HL-60 (cell line): ENCODE results near the gene LYRM9.

Experiments
- DNase-seq, 2 experiments: peaks; one replicate each; pipeline ENCODE4 v3.0.0-alpha.2; 2010 to 2020; ENCODE audit warnings: low read depth in 1 of 2, low spot score in 1 of 2
- H3K27ac ChIP-seq: fragments of 250-450 bp; sonication (Bioruptor Pico); replicated peaks from 2 replicates; pipeline ENCODE4 v1.5.1; 2020; ENCODE audit warnings: mild to moderate bottlenecking, moderate library complexity
- H3K27me3 ChIP-seq: fragments of 250-450 bp; sonication (Bioruptor Pico); 2 replicates; pipeline ENCODE4 v1.5.1; 2021; ENCODE audit warnings: mild to moderate bottlenecking, moderate library complexity; ENCODE audit not compliant: insufficient read depth, poor library complexity, severe bottlenecking
- H3K4me3 ChIP-seq: replicated peaks from 2 replicates; pipeline ENCODE4 v1.5.1; 2011; ENCODE audit warnings: mild to moderate bottlenecking, control low read depth, low read length; ENCODE audit not compliant: insufficient read depth
- GABPA ChIP-seq: IDR thresholded peaks from 2 replicates; pipeline ENCODE4 v1.6.1; 2012; ENCODE audit warnings: low read depth
- POLR2AphosphoS5 ChIP-seq: IDR thresholded peaks from 2 replicates; pipeline ENCODE4 v1.6.1; 2012; ENCODE audit warnings: low read depth
- REST ChIP-seq: IDR thresholded peaks from 2 replicates; pipeline ENCODE4 v1.6.1; 2012; ENCODE audit warnings: low read depth; ENCODE audit not compliant: insufficient replicate concordance
- SPI1 ChIP-seq: IDR thresholded peaks from 2 replicates; pipeline ENCODE4 v1.6.1; 2012; ENCODE audit warnings: low read depth, mild to moderate bottlenecking, borderline replicate concordance
- long read RNA-seq: library from polyadenylated mRNA; unstranded; transcript quantifications from one replicate; pipeline ENCODE4 v2.0.0, GENCODE V29; 2020
- TF ChIP-seq, protein P1 (sequence below): IDR thresholded peaks from one replicate; pipeline ENCODE4 v1.5.1; 2011; ENCODE audit warnings: low read length, control low read depth, inconsistent platforms; ENCODE audit not compliant: insufficient read depth

Gene LYRM9
- long read RNA-seq, transcript LYRM9-201 (4 exons, 501 nt) = major isoform, 11 of 24 reads
- long read RNA-seq, partial matches to known transcripts = 8 of 24 reads
- long read RNA-seq, other reads (novel, unspliced or antisense) = 4 of 24 reads

DNA sequence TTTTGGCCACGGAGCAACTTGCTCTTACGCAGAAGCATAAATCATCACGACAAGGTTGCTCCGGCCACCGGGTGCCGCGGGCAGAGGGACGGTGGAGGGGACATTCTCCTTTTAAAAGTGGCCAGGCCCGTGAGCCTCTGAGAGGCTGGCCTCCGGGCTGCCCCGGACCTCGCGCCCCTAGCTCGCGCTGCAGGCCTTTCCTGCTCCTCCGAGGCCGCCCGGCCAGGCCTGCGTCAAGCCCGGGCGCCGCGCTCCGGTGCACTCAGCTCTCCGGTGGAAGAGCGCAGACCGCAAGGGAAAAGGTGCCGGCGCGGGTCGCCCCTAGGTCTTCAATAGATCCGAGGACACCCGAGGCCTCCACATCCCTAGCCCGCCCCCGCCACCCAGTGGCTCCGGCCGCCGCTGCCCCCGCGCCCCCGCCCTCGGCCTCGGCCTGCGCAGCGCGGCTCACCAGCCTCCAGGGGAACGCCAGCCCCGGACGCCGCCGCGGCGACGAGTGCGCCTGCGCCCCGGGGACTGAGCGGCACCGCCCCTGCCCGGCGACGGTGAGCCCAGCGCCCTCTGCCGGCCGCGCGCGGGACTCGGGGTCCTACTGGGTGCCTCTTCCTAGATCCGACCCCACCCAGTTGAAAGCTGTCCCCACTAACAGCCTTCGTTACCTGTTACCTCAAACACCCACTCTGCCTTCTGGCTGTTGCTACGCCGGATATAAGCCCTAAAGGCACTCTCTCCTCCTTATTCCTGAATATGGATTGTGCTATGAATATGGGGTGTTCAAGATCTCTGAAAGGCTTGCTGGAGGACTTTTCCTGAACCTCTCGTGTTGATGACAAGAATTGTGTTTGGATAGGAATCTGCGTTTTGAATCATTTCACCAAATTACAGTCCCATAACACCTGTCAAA lies at the start of gene LYRM9:
Gene LYRM9, minus strand, starts transcription at position 500 of the 904 bp plus-strand sequence. CDS start 10,671 bp downstream, outside the sequence.
- Histone ChIP-seq H3K4me3 (peak within 1 kb of the TSS; percentile 57), H3K27ac (peak within 1 kb of the TSS; percentile 65), H3K27me3 (no peaks in the 10 kb centered on the region)
- TF ChIP-seq, protein P1, sequence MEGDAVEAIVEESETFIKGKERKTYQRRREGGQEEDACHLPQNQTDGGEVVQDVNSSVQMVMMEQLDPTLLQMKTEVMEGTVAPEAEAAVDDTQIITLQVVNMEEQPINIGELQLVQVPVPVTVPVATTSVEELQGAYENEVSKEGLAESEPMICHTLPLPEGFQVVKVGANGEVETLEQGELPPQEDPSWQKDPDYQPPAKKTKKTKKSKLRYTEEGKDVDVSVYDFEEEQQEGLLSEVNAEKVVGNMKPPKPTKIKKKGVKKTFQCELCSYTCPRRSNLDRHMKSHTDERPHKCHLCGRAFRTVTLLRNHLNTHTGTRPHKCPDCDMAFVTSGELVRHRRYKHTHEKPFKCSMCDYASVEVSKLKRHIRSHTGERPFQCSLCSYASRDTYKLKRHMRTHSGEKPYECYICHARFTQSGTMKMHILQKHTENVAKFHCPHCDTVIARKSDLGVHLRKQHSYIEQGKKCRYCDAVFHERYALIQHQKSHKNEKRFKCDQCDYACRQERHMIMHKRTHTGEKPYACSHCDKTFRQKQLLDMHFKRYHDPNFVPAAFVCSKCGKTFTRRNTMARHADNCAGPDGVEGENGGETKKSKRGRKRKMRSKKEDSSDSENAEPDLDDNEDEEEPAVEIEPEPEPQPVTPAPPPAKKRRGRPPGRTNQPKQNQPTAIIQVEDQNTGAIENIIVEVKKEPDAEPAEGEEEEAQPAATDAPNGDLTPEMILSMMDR = peak; percentile 59
- peak; percentile 68; the same call in 1 of the 2 replicates for TF ChIP-seq POLR2AphosphoS5
- no peak for TF ChIP-seq REST
- no peak for TF ChIP-seq SPI1
- DNase-seq = peak; percentile 67 to 81

- no peak for DNase-seq
- TF ChIP-seq, protein P1 = no peak
- TF ChIP-seq POLR2AphosphoS5 (no peak), SPI1 (no peak), REST (no peak), GABPA (no peak)
- H3K27me3 ChIP-seq = no peaks in the 10 kb centered on the region
- H3K27ac ChIP-seq = no peak overlapping the region
- no peak overlapping the region for H3K4me3 ChIP-seq
Observed at GRCh38 chr17:27940503-27941428, 47.6 kb upstream of the LYRM9 start.

GRCh38 chr17:27939474-27940465 lies 46.6 kb upstream of the LYRM9 start:
- H3K4me3 ChIP-seq = no peak overlapping the region
- no peak for DNase-seq
- H3K27me3 ChIP-seq = no peaks in the 10 kb centered on the region
- no peak overlapping the region for H3K27ac ChIP-seq
- TF ChIP-seq GABPA = no peak
- TF ChIP-seq SPI1 = peak; percentile 29; the same call in 1 of the 2 replicates
- no peak for TF ChIP-seq REST
- TF ChIP-seq, protein P1 = no peak
- no peak for TF ChIP-seq POLR2AphosphoS5
